Natural killer cell treated with Interleukin-12 subunit alpha and Interleukin-12 subunit beta and Interleukin-15 and Interleukin-18, amount 100 ng/mL, for 72 hours (primary cell): Measurements from ENCODE around the gene ERVH48-1. TPM values are rescaled to one million over a fixed set of nuclear protein-coding genes. Genes with fewer than 3 reads are reported as not detected.
"Not testable (repeated sequence)": the region's sequence is repeated elsewhere in the genome, so short reads cannot be mapped to it uniquely, and the experiment has no call there.

Experiments
- ATAC-seq, 2 donors: fragments of 150-1000 bp; cut with Tn5 transposase in 1 of 2; sonication (Bioruptor Pico), chemical (Tn5 transposase) in 1 of 2; 2 replicates each; pipeline ENCODE4 v1.10.0; 2021
- DNase-seq: peaks from one replicate; pipeline ENCODE4 v3.0.0; 2022; ENCODE audit warnings: low spot score
- H3K27ac Mint-ChIP-seq, 2 donors: 1 replicate in 1 of 2; 2 replicates in 1 of 2; pipeline ENCODE4 v1.8.0; 2022; ENCODE audit warnings: mixed read lengths in 2 of 2, mild to moderate bottlenecking in 1 of 2, moderate library complexity in 1 of 2
- H3K27me3 Mint-ChIP-seq, 2 donors: 1 replicate in 1 of 2; 2 replicates in 1 of 2; pipeline ENCODE4 v1.8.0; 2022; ENCODE audit warnings: mixed read lengths in 2 of 2
- H3K36me3 Mint-ChIP-seq: one replicate; pipeline ENCODE4 v1.8.0; 2022; ENCODE audit warnings: mixed read lengths
- H3K4me1 Mint-ChIP-seq, 2 donors: 1 replicate in 1 of 2; 2 replicates in 1 of 2; pipeline ENCODE4 v1.8.0; 2022; ENCODE audit warnings: low read depth in 2 of 2, mixed read lengths in 2 of 2, mild to moderate bottlenecking in 1 of 2
- H3K4me3 Mint-ChIP-seq: one replicate; pipeline ENCODE4 v1.8.0; 2022; ENCODE audit warnings: mixed read lengths
- H3K9me3 Mint-ChIP-seq: 2 replicates; pipeline ENCODE4 v1.8.0; 2022; ENCODE audit warnings: mixed read lengths
- total RNA-seq, 2 donors: library from RNA; stranded (reverse); gene quantifications; one replicate each; pipeline ENCODE4 v1.2.3, GENCODE V29; 2022

ERVH48-1 gene
- not detected for total RNA-seq

- DNase-seq (no peak), ATAC-seq (no peak)
- H3K9me3 Mint-ChIP-seq: no peaks in the 10 kb centered on the region
- H3K4me3 Mint-ChIP-seq: peak within 1 kb of the TSS; percentile 62
- H3K36me3 Mint-ChIP-seq: no peaks in the 10 kb centered on the region
- peaks cover 14 to 15% of the 10 kb centered on the region in 2 donors for H3K4me1 Mint-ChIP-seq
- H3K27ac Mint-ChIP-seq: peak within 1 kb of the TSS; percentile 58 to 61
- H3K27me3 Mint-ChIP-seq: no peaks in the 10 kb centered on the region
Observed at GRCh38 chr21:42925114-42925926, at the start of gene ERVH48-1. Gene ERVH48-1, minus strand, starts transcription at chr21:42925630. Its CDS starts 6,624 bp downstream, at chr21:42919006.

GRCh38 chr21:42973991-42974831 is 48.8 kb upstream of the ERVH48-1 start, which contains the start of gene PKNOX1:
Gene PKNOX1, plus strand, starts transcription at chr21:42974562. Its CDS starts 29,820 bp downstream, at chr21:43004382.
- peak within 1 kb of the TSS; percentile 86 for H3K4me3 Mint-ChIP-seq
- peaks cover 17 to 25% of the 10 kb centered on the region in 2 donors for H3K4me1 Mint-ChIP-seq
- no peaks in the 10 kb centered on the region for H3K9me3 Mint-ChIP-seq
- ATAC-seq (peak; percentile 92 to 93), DNase-seq (peak; percentile 99)
- peaks cover 4% of the 10 kb centered on the region for H3K36me3 Mint-ChIP-seq
- peak within 1 kb of the TSS; percentile 82 to 90 for H3K27ac Mint-ChIP-seq
- no peaks in the 10 kb centered on the region for H3K27me3 Mint-ChIP-seq

- ATAC-seq (no peak), DNase-seq (no peak)
- H3K4me1 Mint-ChIP-seq: peaks cover 13 to 20% of the 10 kb centered on the region in 2 donors
- H3K27ac Mint-ChIP-seq: peak overlapping the region; percentile 64 to 73
- no peaks in the 10 kb centered on the region for H3K27me3 Mint-ChIP-seq
- peak overlapping the region; percentile 71 for H3K4me3 Mint-ChIP-seq
- no peaks in the 10 kb centered on the region for H3K36me3 Mint-ChIP-seq
- no peaks in the 10 kb centered on the region for H3K9me3 Mint-ChIP-seq
Observed at GRCh38 chr21:42973309-42973990, 48.0 kb upstream of the ERVH48-1 start.

- DNase-seq (no peak), ATAC-seq (no peak)
- Mint-ChIP-seq H3K9me3 (no peaks in the 10 kb centered on the region), H3K36me3 (no peaks in the 10 kb centered on the region), H3K27ac (no peak overlapping the region), H3K27me3 (no peaks in the 10 kb centered on the region), H3K4me1 (peaks cover 6 to 11% of the 10 kb centered on the region in 2 donors), H3K4me3 (no peak overlapping the region)
Observed at GRCh38 chr21:42971897-42972275, 46.5 kb upstream of the ERVH48-1 start.

- H3K36me3 Mint-ChIP-seq: no peaks in the 10 kb centered on the region
Observed at GRCh38 chr21:42970946-42971653, 45.7 kb upstream of the ERVH48-1 start.

GRCh38 chr21:42969193-42969600 is 43.8 kb upstream of the ERVH48-1 start:
- H3K4me1 Mint-ChIP-seq: peaks cover 0 to 4% of the 10 kb centered on the region in 2 donors
- no peaks in the 10 kb centered on the region for H3K27me3 Mint-ChIP-seq
- no peak for ATAC-seq
- no peaks in the 10 kb centered on the region for H3K9me3 Mint-ChIP-seq
- DNase-seq: no peak
- H3K4me3 Mint-ChIP-seq: no peak overlapping the region
- H3K27ac Mint-ChIP-seq: no peak overlapping the region
- H3K36me3 Mint-ChIP-seq: no peaks in the 10 kb centered on the region

More at GRCh38 chr21:42970946-42971653, 45.7 kb upstream of the ERVH48-1 start:
- H3K27ac Mint-ChIP-seq: no peak overlapping the region
- no peaks in the 10 kb centered on the region for H3K9me3 Mint-ChIP-seq
- DNase-seq: no peak
- H3K27me3 Mint-ChIP-seq: no peaks in the 10 kb centered on the region
- H3K4me3 Mint-ChIP-seq: no peak overlapping the region
- H3K4me1 Mint-ChIP-seq: peaks cover 0 to 4% of the 10 kb centered on the region in 2 donors
- ATAC-seq: no peak

- not testable (repeated sequence) for H3K9me3 Mint-ChIP-seq, H3K27ac Mint-ChIP-seq, ATAC-seq, H3K36me3 Mint-ChIP-seq, H3K27me3 Mint-ChIP-seq, H3K4me3 Mint-ChIP-seq, DNase-seq, H3K4me1 Mint-ChIP-seq
Observed at GRCh38 chr21:42967616-42968015, 42.2 kb upstream of the ERVH48-1 start.

- H3K4me1 Mint-ChIP-seq: peaks cover 0 to 3% of the 10 kb centered on the region in 2 donors
- no peak overlapping the region for H3K4me3 Mint-ChIP-seq
- no peak overlapping the region for H3K27ac Mint-ChIP-seq
- no peak for DNase-seq
- H3K9me3 Mint-ChIP-seq: no peaks in the 10 kb centered on the region
- no peaks in the 10 kb centered on the region for H3K36me3 Mint-ChIP-seq
- ATAC-seq: no peak
- H3K27me3 Mint-ChIP-seq: no peaks in the 10 kb centered on the region
Observed at GRCh38 chr21:42965211-42965560, 39.8 kb upstream of the ERVH48-1 start.

GRCh38 chr21:42964546-42965210 is 39.2 kb upstream of the ERVH48-1 start:
- ATAC-seq: no peak
- DNase-seq: no peak
- no peak overlapping the region for H3K4me3 Mint-ChIP-seq
- H3K36me3 Mint-ChIP-seq: no peaks in the 10 kb centered on the region
- no peak overlapping the region for H3K27ac Mint-ChIP-seq
- H3K9me3 Mint-ChIP-seq: no peaks in the 10 kb centered on the region
- H3K4me1 Mint-ChIP-seq: peaks cover 0 to 6% of the 10 kb centered on the region in 2 donors
- H3K27me3 Mint-ChIP-seq: no peaks in the 10 kb centered on the region

- Mint-ChIP-seq H3K4me1 (peaks cover under 1 to 7% of the 10 kb centered on the region in 2 donors), H3K9me3 (no peaks in the 10 kb centered on the region), H3K27me3 (no peaks in the 10 kb centered on the region), H3K36me3 (no peaks in the 10 kb centered on the region), H3K4me3 (no peak overlapping the region), H3K27ac (no peak overlapping the region)
- ATAC-seq: peak in 1 of 2 donors; percentile 46
- DNase-seq: no peak
Observed at GRCh38 chr21:42964086-42964485, 38.7 kb upstream of the ERVH48-1 start.

GRCh38 chr21:42962380-42963007 is 37.1 kb upstream of the ERVH48-1 start:
- H3K27me3 Mint-ChIP-seq: no peaks in the 10 kb centered on the region
- ATAC-seq (no peak), DNase-seq (no peak)
- H3K4me3 Mint-ChIP-seq: no peak overlapping the region
- no peaks in the 10 kb centered on the region for H3K9me3 Mint-ChIP-seq
- no peak overlapping the region for H3K27ac Mint-ChIP-seq
- peaks cover 4 to 14% of the 10 kb centered on the region in 2 donors for H3K4me1 Mint-ChIP-seq
- no peaks in the 10 kb centered on the region for H3K36me3 Mint-ChIP-seq

GRCh38 chr21:42959728-42960127 is 34.3 kb upstream of the ERVH48-1 start:
- ATAC-seq: no peak
- no peaks in the 10 kb centered on the region for H3K27me3 Mint-ChIP-seq
- H3K36me3 Mint-ChIP-seq: no peaks in the 10 kb centered on the region
- no peaks in the 10 kb centered on the region for H3K9me3 Mint-ChIP-seq
- peak overlapping the region in 1 of 2 donors; percentile 25 for H3K27ac Mint-ChIP-seq
- DNase-seq: no peak
- peaks cover 4 to 14% of the 10 kb centered on the region in 2 donors for H3K4me1 Mint-ChIP-seq
- no peak overlapping the region for H3K4me3 Mint-ChIP-seq
